SU-DHL-6 (cell line): ENCODE measurements around the gene NR5A2.

Experiments
- CTCF ChIP-seq: fragments of 200-600 bp; sonication (generic); IDR thresholded peaks from one replicate; pipeline ENCODE4 v1.5.1; 2017; ENCODE audit warnings: antibody characterized with exemption, mild to moderate bottlenecking, low read length, moderate library complexity; ENCODE audit not compliant: insufficient read depth, poor library complexity, severe bottlenecking
- EZH2phosphoT487 ChIP-seq: fragments of 200-600 bp; sonication (generic), shearing (Covaris generic); conservative IDR thresholded peaks from 2 replicates; pipeline ENCODE4 v1.6.1; 2018; ENCODE audit warnings: mild to moderate bottlenecking, antibody characterized with exemption, low read length, moderate library complexity, mixed read lengths

GRCh38 chr1:200221614-200222282, 194.2 kb downstream of the NR5A2 start:
- no peak for TF ChIP-seq CTCF
- TF ChIP-seq EZH2phosphoT487 = no peak
